A375 (cell line): ENCODE data around the gene ZIC4. TPM values are rescaled to one million over a fixed set of nuclear protein-coding genes. Genes with fewer than 3 reads are reported as not detected.

Experiments used
- total RNA-seq: library from RNA; depleted of rRNA; stranded (reverse); fragments of >200 nt; shearing (Covaris generic); gene quantifications from 2 replicates; pipeline ENCODE4 v1.2.3, GENCODE V29; 2014; rRNA removed

Gene ZIC4
- total RNA-seq: 0.15 and 0.56 TPM in 2 replicates

DNA sequence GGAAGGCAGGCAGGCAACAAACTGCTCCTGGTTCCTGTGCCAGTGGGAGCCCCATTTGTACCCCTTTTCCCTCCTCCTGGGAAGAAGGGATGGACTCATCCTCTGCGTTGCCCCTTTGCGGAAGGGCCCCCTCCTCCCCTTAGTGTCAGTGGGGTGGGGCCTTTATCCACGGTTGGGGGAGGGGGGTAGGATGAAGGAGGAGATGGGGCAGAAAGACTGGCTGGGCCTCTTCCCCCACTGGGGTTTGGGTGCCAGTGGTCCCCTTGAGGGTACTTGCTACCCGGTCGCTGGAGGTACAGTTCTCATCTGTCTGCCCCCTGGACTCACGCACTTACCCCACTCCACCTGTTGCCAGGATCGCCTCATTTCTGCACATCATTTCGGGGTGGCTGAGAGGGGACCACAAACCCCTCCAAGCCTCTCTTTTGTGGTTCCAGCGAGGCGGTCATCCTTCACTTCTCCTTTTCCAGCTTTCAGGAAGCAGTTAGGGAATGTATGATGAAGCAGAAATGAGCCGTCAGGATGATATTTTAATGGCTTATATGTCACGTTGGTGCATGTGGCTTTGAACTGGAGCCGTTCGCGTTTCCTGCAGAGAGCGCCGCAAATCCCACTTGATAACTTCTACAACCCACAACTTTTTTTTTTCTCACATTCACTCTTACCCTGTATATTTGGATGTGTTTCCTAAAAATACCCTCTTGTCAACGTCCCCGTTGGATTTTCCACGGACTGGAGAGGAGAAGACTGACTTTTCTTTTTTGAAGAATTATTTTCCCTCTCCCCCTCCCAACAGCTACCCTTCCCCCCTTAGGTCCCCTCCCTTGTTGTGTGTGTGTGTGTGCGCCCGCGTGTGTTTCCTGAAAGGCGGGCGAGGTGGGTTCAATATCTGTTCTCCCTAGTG is at the start of gene ZIC4:
ZIC4 (minus strand) TSS at position 516 of the 904 bp plus-strand sequence. CDS start 3,746 bp downstream, outside the sequence.

DNA sequence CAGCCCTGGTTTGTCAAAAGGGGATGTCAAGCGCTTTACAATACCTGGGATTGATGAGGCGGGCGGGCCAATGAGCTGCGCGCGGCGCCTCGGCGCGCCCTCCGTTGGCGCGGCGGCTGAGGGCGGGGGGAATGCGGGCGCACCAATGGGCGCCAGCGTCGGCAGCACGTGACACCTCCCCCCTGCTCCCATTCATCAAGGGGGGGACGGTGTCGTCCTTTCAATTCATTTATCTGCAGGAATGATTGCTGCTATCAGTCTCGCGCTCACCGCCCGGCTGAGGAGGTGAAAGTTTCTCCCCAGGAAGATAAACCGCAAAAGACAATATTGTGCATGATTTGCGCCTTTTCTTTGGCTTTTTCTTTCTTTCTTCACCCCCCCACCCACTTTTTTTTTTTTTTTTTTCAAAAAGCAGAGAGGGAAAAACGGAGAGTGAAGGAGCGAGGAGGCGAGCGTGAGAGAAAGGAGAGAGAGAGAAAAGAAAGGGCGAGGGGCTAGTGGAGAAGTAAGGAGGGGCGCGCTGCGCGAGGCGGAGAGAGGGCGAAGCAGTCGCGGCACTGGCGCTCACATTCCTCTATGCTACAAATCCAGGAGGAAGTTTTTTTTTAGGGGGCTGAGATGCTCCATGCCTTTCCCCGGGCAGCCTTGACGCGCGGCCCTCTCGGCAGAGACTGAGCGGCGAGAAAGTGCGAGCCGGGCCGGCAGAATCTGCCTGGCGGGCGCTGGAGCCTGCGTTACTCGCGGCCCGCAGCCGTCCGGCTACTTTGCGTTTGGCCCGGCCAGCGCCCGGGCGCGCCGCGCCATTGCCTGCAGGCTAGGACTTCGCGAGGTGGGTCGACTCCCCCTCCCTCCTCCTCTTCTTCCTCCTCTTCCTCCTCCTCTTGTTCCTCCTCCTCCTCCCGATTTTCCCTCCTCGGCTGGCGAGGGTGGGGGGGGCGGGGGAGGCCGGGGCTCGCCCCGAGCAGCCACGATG is 3.1 kb upstream of the ZIC4 start, which contains the start of gene ZIC1:
ZIC1 (plus strand) TSS at position 223 of the 973 bp plus-strand sequence; CDS start at position 971, 748 bp downstream.

Other genes with a start within 250 kb of the ZIC4 start
- 5.5 and 10.6 TPM in 2 replicates for gene ZIC1, start 2.8 kb upstream of the ZIC4 start, total RNA-seq